CD14-positive monocyte (primary cell): ENCODE data around the gene LMTK3. TPM values are rescaled to one million over a fixed set of nuclear protein-coding genes. Genes with fewer than 3 reads are reported as not detected.
A peak's percentile ranks its signal among the peaks of the same experiment; 100 is the strongest.

Experiments used
- DNase-seq, 3 donors: peaks; one replicate each; pipeline ENCODE4 v3.0.0-alpha.2; 2011 to 2022
- H2AFZ ChIP-seq: 2 replicates; pipeline ENCODE4 v1.6.0; 2012; ENCODE audit warnings: mild to moderate bottlenecking, low read depth, low read length, inconsistent platforms; ENCODE audit not compliant: insufficient read depth, poor library complexity, severe bottlenecking
- H3K27ac ChIP-seq, 2 donors: 1 replicate in 1 of 2; 2 replicates in 1 of 2; pipeline ENCODE4 v1.5.1; 2012 to 2013; ENCODE audit warnings: low read length in 2 of 2, control low read depth in 1 of 2, inconsistent platforms in 1 of 2, low read depth in 1 of 2, mild to moderate bottlenecking in 1 of 2
- H3K27me3 ChIP-seq, 2 donors: one replicate each; pipeline versions ENCODE4 v1.6.0 to v1.6.1; 2011 to 2013; ENCODE audit warnings: low read length in 2 of 2; ENCODE audit not compliant: control insufficient read depth in 2 of 2, insufficient read depth in 2 of 2
- H3K36me3 ChIP-seq, 2 donors: replicated peaks in 1 of 2; 1 replicate in 1 of 2; 2 replicates in 1 of 2; pipeline versions ENCODE4 v1.5.1 to v1.6.1; 2012 to 2013; ENCODE audit warnings: low read length in 2 of 2, control low read depth in 1 of 2, inconsistent platforms in 1 of 2, mild to moderate bottlenecking in 1 of 2; ENCODE audit not compliant: insufficient read depth in 2 of 2, control insufficient read depth in 1 of 2
- H3K4me1 ChIP-seq, 2 donors: 1 replicate in 1 of 2; 2 replicates in 1 of 2; pipeline versions ENCODE4 v1.5.1 to v1.6.1; 2012 to 2013; ENCODE audit warnings: low read length in 2 of 2, control low read depth in 1 of 2, inconsistent platforms in 1 of 2, mild to moderate bottlenecking in 1 of 2, moderate library complexity in 1 of 2; ENCODE audit not compliant: insufficient read depth in 2 of 2, control insufficient read depth in 1 of 2
- H3K4me2 ChIP-seq: replicated peaks from 2 replicates; pipeline ENCODE3; 2012; ENCODE audit warnings: low read length, moderate library complexity, mild to moderate bottlenecking; ENCODE audit not compliant: poor library complexity, severe bottlenecking; ENCODE audit errors: extremely low read depth
- H3K4me3 ChIP-seq, 3 experiments: fragments of 200-600 bp in 1 of 3; sonication (generic) in 1 of 3; replicated peaks in 1 of 3; 1 replicate in 2 of 3; 2 replicates in 1 of 3; pipeline ENCODE4 v1.5.1; 2011 to 2013; ENCODE audit warnings: low read length in 3 of 3, mild to moderate bottlenecking in 3 of 3, control low read depth in 2 of 3, low read depth in 2 of 3, inconsistent platforms in 1 of 3, moderate library complexity in 1 of 3
- H3K79me2 ChIP-seq: 2 replicates; pipeline ENCODE4 v1.6.0; 2012; ENCODE audit warnings: mild to moderate bottlenecking, control low read depth, inconsistent platforms, low read length, moderate library complexity; ENCODE audit not compliant: insufficient read depth
- H3K9ac ChIP-seq: 2 replicates; pipeline ENCODE4 v1.6.0; 2017; ENCODE audit warnings: low read length, mild to moderate bottlenecking; ENCODE audit not compliant: insufficient read depth, poor library complexity, severe bottlenecking
- H3K9me3 ChIP-seq, 2 donors: replicated peaks in 1 of 2; 1 replicate in 1 of 2; 2 replicates in 1 of 2; pipeline versions ENCODE4 v1.5.1 to v1.6.1; 2012 to 2013; ENCODE audit warnings: low read length in 2 of 2, control low read depth in 1 of 2; ENCODE audit not compliant: control insufficient read depth in 1 of 2, insufficient read depth in 1 of 2
- H4K20me1 ChIP-seq: 2 replicates; pipeline ENCODE4 v1.6.0; 2012; ENCODE audit warnings: mild to moderate bottlenecking, low read length, control low read depth, moderate library complexity; ENCODE audit not compliant: insufficient read depth
- H3K27ac Mint-ChIP-seq, 7 donors: one replicate each; pipeline ENCODE4 v1.8.0; 2020; ENCODE audit warnings: mild to moderate bottlenecking in 7 of 7, mixed read lengths in 7 of 7, moderate library complexity in 6 of 7, inconsistent platforms in 2 of 7
- H3K27me3 Mint-ChIP-seq, 3 donors: one replicate each; pipeline ENCODE4 v1.8.0; 2021 to 2022; ENCODE audit warnings: low read depth in 3 of 3, mild to moderate bottlenecking in 3 of 3, mixed read lengths in 3 of 3, moderate library complexity in 3 of 3, inconsistent platforms in 1 of 3
- H3K36me3 Mint-ChIP-seq, 2 donors: one replicate each; pipeline ENCODE4 v1.8.0; 2020; ENCODE audit warnings: mixed read lengths in 2 of 2, inconsistent platforms in 1 of 2, mild to moderate bottlenecking in 1 of 2
- H3K4me1 Mint-ChIP-seq: one replicate; pipeline ENCODE4 v1.8.0; 2020; ENCODE audit warnings: mild to moderate bottlenecking, mixed read lengths
- H3K4me3 Mint-ChIP-seq, 2 donors: one replicate each; pipeline ENCODE4 v1.8.0; 2020; ENCODE audit warnings: mild to moderate bottlenecking in 2 of 2, mixed read lengths in 2 of 2, moderate library complexity in 1 of 2
- H3K9me3 Mint-ChIP-seq, 7 donors: one replicate each; pipeline ENCODE4 v1.8.0; 2020 to 2022; ENCODE audit warnings: mixed read lengths in 7 of 7, mild to moderate bottlenecking in 6 of 7, moderate library complexity in 6 of 7, inconsistent platforms in 2 of 7
- WGBS: methylation state at CpG from one replicate; pipeline ENCODE4 v1.1.5; 2013; ENCODE audit warnings: missing lambda C conversion rate; ENCODE audit not compliant: insufficient coverage; 5-methylcytosine and 5-hydroxymethylcytosine counted together
- intact Hi-C, 2 donors: fragments of 100-400 bp; cut with micrococcal nuclease; formaldehyde crosslinking; loops; one replicate each; pipeline versions ENCODE4 v1.15.0 to v1.15.1; 2023
- polyA plus RNA-seq, 3 donors: library from polyadenylated mRNA; depleted of rRNA in 1 of 3; unstranded in 2 of 3; stranded (reverse) in 1 of 3; fragments of 300-500 nt in 2 of 3; fragments of >200 nt in 1 of 3; fragmentation: Illumina TruSeq in 2 of 3; gene quantifications; 1 replicate in 2 of 3; 2 replicates in 1 of 3; pipeline ENCODE4 v1.2.3, GENCODE V29; 2012 to 2021
- TF ChIP-seq, protein P1 (sequence below): fragments of 200-600 bp; IDR thresholded peaks from one replicate; pipeline ENCODE4 v1.8.0; 2022; ENCODE audit warnings: antibody characterized with exemption, mild to moderate bottlenecking

Gene LMTK3
- polyA plus RNA-seq, 3 donors: 0.08 TPM; not detected in 2

DNA sequence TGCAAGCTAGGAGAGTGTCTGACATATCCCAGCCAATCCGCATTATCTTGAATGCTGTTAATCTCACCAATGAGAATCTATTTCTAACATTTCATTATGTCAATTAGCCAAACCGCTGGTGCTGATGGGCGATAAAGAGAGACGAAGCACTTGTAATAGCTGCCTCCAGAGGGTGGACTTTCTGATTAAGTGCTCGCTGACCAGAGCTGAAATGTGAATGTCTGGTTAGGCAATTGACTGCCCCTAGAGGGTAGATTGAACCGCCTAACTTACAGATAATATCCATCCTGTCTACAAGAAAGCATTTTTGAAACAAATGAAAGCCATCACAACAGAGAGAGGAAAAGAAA lies 66.4 kb downstream of the LMTK3 start:
- Histone ChIP-seq H3K4me2 (peak overlapping the region; percentile 93), H3K4me3 (peak overlapping the region; percentile 77 to 99 (median 95)), H3K9ac (peak overlapping the region; percentile 77), H3K36me3 (peaks cover 22 to 31% of the 10 kb centered on the region in 2 donors), H3K4me1 (peaks cover 25 to 32% of the 10 kb centered on the region in 2 donors), H3K9me3 (peaks cover 0 to 20% of the 10 kb centered on the region in 2 donors), H4K20me1 (no peaks in the 10 kb centered on the region), H3K79me2 (peaks cover 6% of the 10 kb centered on the region), H2AFZ (peak overlapping the region; percentile 100), H3K27ac (peak overlapping the region; percentile 82 to 91), H3K27me3 (peaks cover 28 to 31% of the 10 kb centered on the region in 2 donors)
- Mint-ChIP-seq H3K27ac (peak overlapping the region; percentile 95 to 99 (median 98)), H3K36me3 (peaks cover 40 to 48% of the 10 kb centered on the region in 2 donors), H3K4me3 (peak overlapping the region; percentile 86 to 92), H3K4me1 (peaks cover 23% of the 10 kb centered on the region), H3K9me3 (peaks cover 0 to 17% (median 13%) of the 10 kb centered on the region in 7 donors), H3K27me3 (peaks cover 29 to 39% (median 32%) of the 10 kb centered on the region in 3 donors)
- 60% methylated on average over 1 of the region's 6 CpGs for WGBS
- intact Hi-C loops: loop anchor here in 1 of 2 donors (10.0 kb wide), 1 partner anchor 50 kb away; the partner anchor contains the start of genes GRIN2D and KDELR1
- DNase-seq: peak; percentile 14 to 46 (median 25)
- TF ChIP-seq, protein P1, sequence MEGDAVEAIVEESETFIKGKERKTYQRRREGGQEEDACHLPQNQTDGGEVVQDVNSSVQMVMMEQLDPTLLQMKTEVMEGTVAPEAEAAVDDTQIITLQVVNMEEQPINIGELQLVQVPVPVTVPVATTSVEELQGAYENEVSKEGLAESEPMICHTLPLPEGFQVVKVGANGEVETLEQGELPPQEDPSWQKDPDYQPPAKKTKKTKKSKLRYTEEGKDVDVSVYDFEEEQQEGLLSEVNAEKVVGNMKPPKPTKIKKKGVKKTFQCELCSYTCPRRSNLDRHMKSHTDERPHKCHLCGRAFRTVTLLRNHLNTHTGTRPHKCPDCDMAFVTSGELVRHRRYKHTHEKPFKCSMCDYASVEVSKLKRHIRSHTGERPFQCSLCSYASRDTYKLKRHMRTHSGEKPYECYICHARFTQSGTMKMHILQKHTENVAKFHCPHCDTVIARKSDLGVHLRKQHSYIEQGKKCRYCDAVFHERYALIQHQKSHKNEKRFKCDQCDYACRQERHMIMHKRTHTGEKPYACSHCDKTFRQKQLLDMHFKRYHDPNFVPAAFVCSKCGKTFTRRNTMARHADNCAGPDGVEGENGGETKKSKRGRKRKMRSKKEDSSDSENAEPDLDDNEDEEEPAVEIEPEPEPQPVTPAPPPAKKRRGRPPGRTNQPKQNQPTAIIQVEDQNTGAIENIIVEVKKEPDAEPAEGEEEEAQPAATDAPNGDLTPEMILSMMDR: peak; percentile 21

DNA sequence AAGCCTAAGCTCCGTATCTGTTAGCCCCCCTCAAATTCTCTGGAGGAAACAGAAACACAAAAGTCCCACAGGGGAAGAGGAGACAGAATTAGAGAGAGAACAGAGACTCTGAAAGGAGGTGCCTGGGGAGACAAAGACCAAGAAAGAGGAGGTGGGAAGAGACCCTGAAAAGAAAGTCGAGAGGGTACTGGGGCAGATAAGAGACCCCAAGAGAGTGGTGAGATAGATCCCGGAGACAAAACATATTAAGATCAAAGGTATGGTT lies 66.8 kb downstream of the LMTK3 start:
- no peak overlapping the region for H3K27ac ChIP-seq
- no CpG with 5 or more reads among the region's 3 CpGs for WGBS
- TF ChIP-seq, protein P1: no peak
- Mint-ChIP-seq H3K36me3 (peaks cover 40 to 44% of the 10 kb centered on the region in 2 donors), H3K4me3 (peak overlapping the region; percentile 86 to 92), H3K4me1 (peaks cover 23% of the 10 kb centered on the region), H3K27ac (peak overlapping the region in 2 of 7 donors; percentile 48 to 66), H3K27me3 (peaks cover 29 to 39% (median 34%) of the 10 kb centered on the region in 3 donors), H3K9me3 (peaks cover 0 to 17% (median 13%) of the 10 kb centered on the region in 7 donors)
- no peaks in the 10 kb centered on the region for H4K20me1 ChIP-seq
- peaks cover 6% of the 10 kb centered on the region for H3K79me2 ChIP-seq
- H3K36me3 ChIP-seq: peaks cover 18 to 27% of the 10 kb centered on the region in 2 donors
- peaks cover 28 to 31% of the 10 kb centered on the region in 2 donors for H3K27me3 ChIP-seq
- H3K4me3 ChIP-seq: peak overlapping the region in 1 of 3 experiments; percentile 99
- H3K9ac ChIP-seq: no peak overlapping the region
- no peak for DNase-seq
- peaks cover 25 to 32% of the 10 kb centered on the region in 2 donors for H3K4me1 ChIP-seq
- peaks cover 0 to 20% of the 10 kb centered on the region in 2 donors for H3K9me3 ChIP-seq
- peak overlapping the region; percentile 100 for H2AFZ ChIP-seq
- intact Hi-C loops: loop anchor here in 1 of 2 donors (10.0 kb wide), 1 partner anchor 50 kb away; the partner anchor contains the start of genes GRIN2D and KDELR1
- H3K4me2 ChIP-seq: peak overlapping the region; percentile 93
